GM19238 (cell line): ENCODE results near the gene ABCA9.
"Not testable (repeated sequence)": the region's sequence is repeated elsewhere in the genome, so short reads cannot be mapped to it uniquely, and the experiment has no call there.

Experiments used
- DNase-seq: peaks from one replicate; pipeline ENCODE4 v3.0.0; 2011; ENCODE audit warnings: low spot score; ENCODE audit not compliant: insufficient read length

ABCA9 gene

GRCh38 chr17:69031839-69032238 is 28.9 kb downstream of the ABCA9 start:
- DNase-seq, result no peak

- no peak for DNase-seq
Observed at GRCh38 chr17:69030169-69030568, 30.6 kb downstream of the ABCA9 start.

GRCh38 chr17:69018687-69019086 is 42.0 kb downstream of the ABCA9 start:
- DNase-seq, result no peak

- DNase-seq, result no peak
Observed at GRCh38 chr17:69018022-69018615, 42.6 kb downstream of the ABCA9 start.

- no peak for DNase-seq
Observed at GRCh38 chr17:69015631-69016030, 45.1 kb downstream of the ABCA9 start.

DNA sequence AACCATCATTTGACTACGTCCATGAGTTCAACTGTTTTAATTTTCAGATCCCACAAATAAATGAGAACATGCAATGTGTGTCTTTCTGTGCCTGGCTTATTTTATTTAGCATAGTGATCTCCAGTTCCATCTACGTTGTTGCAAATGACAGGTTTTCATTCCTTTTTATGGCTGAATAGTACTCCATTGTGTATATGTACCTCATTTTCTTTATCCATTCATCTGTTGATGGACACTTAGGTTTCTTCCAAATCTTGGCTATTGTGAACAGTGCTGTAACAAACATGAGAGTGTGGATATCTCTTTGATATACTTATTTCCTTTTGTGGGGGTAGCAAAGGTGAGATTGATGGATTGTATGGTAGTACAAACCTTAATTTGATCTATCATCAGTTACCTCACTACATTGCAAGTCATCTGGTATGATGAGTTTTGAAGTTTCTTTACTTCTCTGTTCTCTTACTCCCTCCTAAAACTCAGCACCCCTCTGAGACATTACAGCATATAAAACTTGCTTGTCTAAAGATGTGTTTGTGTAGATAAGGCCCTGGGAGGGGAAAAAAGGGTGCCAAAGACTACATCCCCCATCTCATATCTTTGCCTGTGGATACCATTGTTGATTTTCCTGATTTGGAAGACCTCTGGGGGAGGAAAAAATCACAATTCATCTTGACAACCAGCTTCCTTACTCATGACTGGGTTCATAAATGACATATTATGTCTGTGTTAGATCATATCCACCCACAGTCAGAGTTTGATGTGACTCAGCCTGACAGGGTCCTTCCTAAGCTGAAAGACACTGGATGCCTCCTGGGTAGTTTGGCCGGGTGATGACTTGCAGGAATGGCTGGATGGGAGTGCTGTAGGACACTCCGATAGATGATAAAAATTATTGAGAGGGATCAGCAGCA is 47.6 kb downstream of the ABCA9 start:
- DNase-seq, result no peak

- no peak for DNase-seq
Observed at GRCh38 chr17:69009930-69010329, 50.8 kb downstream of the ABCA9 start.

DNA sequence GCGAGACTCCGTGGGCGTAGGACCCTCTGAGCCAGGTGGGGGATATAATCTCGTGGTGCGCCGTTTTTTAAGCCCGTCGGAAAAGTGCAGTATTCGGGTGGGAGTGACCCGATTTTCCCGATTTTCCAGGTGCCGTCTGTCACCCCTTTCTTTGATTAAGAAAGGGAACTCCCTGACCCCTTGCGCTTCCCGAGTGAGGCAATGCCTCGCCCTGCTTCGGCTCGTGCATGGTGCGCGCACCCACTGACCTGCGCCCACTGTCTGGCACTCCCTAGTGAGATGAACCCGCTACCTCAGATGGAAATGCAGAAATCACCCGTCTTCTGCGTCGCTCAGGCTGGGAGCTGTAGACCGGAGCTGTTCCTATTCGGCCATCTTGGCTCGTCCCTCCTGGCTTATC is 56.0 kb downstream of the ABCA9 start:
- DNase-seq, result not testable (repeated sequence)

GRCh38 chr17:68999743-69000142 is 61.0 kb downstream of the ABCA9 start:
- DNase-seq, result not testable (repeated sequence)

DNA sequence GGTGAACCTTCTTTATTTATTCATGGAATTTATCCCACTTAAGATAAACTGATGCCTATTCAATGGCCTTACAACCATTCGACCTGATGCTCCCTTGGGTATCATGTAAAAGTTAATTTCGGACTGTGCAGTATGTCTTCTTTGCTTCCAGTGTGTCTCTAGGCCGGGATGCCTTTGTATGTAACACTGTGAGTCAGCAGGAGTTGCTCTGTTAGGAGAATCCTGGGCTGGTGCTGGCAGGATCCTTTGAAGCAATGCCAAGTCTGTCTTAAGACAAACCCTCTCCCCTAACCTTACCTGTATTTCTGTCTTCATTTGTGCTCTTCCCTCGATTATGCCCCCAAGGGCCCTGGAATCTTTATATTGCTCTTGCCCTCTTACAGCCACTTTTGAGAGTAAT is 67.6 kb downstream of the ABCA9 start:
- DNase-seq, result no peak

- DNase-seq, result no peak
Observed at GRCh38 chr17:68987966-68988365, 72.8 kb downstream of the ABCA9 start.

DNA sequence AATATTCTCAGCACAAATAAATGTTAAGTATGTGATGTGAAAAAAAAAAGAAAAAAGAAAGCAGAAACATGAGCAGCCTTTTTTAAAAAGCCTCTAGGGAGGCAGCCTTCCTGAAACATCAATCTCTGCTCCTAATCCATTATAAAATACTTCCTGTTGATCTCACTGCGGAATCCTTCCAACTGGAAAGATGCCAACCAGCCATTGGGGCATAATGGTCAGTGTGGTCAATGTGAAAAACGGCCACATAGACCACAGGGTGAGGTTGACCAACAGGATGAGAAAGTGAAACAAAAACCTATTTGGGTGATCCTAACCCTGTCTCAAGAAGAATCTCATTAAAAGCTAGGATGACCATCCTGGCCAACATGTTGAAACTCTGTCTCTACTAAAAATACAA is 79.4 kb downstream of the ABCA9 start:
- no peak for DNase-seq

DNA sequence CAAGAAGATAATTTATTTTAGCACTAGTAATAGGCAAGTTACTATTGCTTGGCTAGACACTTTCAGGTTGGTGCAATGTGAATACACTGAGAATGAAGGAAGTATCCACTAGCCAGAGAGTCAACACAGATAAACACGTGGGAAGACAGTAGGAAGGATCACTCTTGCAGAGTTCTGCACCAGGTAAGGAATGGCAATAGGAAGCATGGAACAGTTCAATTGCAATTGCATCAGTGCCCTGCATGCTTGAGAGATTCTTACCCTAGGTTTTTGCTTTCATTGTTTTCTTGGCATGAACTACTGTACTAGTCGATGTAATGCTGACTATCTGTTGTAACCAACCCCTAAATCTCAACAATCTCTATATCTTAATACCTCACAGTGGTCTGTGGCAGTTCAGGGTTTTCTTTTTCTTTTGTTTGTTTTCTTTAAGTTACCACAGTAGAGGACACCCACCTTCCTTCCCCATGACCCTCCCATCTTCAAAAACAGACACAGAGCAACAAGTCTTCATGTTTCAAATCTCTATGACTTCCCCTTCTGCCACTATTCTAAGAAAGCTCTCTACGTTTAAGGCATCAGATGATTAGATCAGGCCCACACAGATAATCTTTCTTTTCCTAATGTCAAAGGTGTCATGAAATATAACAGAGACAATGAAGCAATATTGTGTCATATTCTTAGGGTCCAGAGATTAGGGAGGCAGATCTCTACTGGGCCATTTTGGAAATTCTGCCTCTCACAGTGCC is 87.5 kb downstream of the ABCA9 start:
- no peak for DNase-seq

- DNase-seq, result no peak
Observed at GRCh38 chr17:68972119-68972704, 88.5 kb downstream of the ABCA9 start.

DNA sequence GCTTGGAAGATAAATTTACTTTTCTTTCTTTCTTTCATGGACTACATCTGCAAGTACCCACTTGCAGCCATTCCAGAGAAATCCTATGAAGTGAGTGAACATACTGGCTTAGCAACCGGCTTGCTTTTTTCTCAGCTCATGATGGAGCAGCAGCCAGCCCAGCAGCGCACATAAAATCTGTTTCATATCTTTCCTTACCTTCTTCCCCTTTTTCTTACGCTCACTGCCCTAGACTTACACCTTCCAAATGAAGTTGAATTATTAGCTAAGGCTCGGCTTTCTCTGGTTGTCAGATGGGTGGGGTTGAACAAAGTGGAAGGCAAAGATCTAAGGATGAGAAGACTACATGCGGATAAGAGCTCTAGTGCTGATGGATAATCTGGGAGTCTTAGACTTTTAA is 91.6 kb downstream of the ABCA9 start:
- DNase-seq, result no peak

- DNase-seq, result no peak
Observed at GRCh38 chr17:68963958-68964357, 96.8 kb downstream of the ABCA9 start.

- DNase-seq, result no peak
Observed at GRCh38 chr17:68961214-68961882, 99.4 kb downstream of the ABCA9 start.

GRCh38 chr17:68959117-68959516 is 101.6 kb downstream of the ABCA9 start:
- DNase-seq, result not testable (repeated sequence)

DNA sequence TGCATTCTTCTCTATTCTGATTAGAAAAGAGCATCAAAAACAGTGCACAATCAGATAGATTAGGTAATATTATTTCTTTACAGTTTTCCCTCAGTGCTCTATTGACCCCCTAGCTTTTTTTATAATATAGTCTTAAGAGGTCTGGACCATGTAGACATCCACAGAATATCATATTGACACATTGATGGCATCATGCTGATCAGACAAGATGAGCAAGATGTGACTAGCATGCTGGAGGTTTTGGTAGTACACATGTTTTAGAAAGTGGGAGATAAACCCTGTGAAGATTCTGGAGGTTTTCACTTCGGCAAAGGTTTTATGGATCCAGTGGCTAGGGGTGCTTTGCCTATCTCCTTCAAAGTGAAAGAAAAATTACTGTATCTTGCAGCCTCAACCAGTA is 102.8 kb downstream of the ABCA9 start:
- DNase-seq, result no peak

DNA sequence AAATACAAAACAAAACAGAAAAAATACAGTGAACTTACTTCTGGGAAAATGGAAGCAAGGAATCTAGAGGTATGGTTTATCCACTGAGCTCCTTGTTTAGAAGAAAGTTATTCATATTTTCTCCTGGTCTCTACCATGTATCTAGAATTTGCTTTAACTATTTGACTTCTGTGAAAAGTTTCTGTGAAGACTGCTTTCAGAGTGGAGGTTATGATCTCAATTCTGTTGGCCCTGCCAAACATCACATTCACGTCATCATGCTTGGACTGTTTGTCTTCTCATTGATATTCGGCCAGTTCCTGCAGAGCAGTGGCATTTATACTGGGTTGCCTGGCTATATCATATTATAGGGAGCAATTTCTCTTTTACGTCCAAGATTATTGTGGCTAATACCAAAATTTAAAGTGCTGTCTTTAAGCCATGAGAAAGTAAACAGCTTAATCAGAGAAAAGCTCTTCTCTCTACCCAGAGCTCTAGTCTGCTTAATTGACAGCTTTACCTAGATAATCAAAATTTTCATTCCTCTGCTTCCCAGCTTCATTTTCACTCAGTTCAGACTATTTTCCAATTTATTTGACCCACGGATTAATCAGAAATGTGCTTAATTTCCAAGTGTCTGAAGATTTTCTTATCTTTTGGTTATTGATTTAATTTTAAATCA is 105.4 kb downstream of the ABCA9 start, which contains the start of gene ABCA8:
Gene ABCA8 (minus strand): TSS at position 212 of the 661 bp plus-strand sequence. CDS start 13,358 bp downstream, outside the sequence.
- DNase-seq, result no peak
